ENCODE measurements around the gene NECTIN1.

DNA sequence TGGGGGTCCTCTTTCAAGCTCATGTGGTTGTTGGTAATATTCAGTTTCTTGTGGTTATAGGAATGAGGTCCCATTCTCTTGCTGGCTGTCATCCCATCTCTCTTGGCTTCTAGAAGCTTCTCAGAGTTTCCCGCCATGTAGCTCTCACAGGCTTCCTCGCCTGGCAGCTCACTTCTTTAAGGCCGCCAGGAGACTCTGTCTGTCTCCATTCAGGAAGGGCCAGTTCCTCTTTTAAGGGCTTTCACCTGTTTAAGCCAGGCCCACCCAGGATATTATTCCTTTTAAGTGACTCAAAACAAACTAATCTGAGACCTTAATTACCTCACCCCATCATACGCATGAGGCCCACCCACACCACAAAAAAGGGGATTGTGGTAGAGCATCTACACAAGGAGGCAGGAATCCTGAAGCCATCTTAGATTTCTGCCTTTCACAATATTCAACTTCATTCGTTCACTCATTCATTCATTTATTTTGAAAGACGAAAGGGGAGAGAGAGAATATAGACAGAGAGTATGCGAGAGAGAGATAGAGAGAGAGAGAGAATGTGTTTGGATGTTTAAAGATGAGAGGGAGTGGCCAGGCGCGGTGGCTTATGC, 42.3 kb upstream of the NECTIN1 start:
- TF ChIP-seq, protein P1, sequence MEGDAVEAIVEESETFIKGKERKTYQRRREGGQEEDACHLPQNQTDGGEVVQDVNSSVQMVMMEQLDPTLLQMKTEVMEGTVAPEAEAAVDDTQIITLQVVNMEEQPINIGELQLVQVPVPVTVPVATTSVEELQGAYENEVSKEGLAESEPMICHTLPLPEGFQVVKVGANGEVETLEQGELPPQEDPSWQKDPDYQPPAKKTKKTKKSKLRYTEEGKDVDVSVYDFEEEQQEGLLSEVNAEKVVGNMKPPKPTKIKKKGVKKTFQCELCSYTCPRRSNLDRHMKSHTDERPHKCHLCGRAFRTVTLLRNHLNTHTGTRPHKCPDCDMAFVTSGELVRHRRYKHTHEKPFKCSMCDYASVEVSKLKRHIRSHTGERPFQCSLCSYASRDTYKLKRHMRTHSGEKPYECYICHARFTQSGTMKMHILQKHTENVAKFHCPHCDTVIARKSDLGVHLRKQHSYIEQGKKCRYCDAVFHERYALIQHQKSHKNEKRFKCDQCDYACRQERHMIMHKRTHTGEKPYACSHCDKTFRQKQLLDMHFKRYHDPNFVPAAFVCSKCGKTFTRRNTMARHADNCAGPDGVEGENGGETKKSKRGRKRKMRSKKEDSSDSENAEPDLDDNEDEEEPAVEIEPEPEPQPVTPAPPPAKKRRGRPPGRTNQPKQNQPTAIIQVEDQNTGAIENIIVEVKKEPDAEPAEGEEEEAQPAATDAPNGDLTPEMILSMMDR (IDR thresholded peaks at IDR 0.05; ENCODE audit: low read length) = no peak
- TF ChIP-seq EZH2 (optimal IDR thresholded peaks at IDR 0.05; ENCODE audit: low read depth, low read length) = no peak

Data from MM.1S (cell line).